WTC11 (cell line): Measurements from ENCODE around the gene CACNA2D4. TPM values are rescaled to one million over a fixed set of nuclear protein-coding genes. Genes with fewer than 3 reads are reported as not detected.

Experiments
- ATAC-seq: fragments of 200-7000 bp; cut with Tn5 transposase; 2 replicates; pipeline ENCODE4 v1.10.0; 2021; ENCODE audit warnings: mild to moderate bottlenecking, moderate library complexity
- CTCF ChIA-PET: fragments of 300-600 bp; sonication (Branson Sonifier 250); formaldehyde crosslinking; loops from one replicate; lab custom pipeline; 2021; ENCODE audit warnings: antibody characterized with exemption; lab: Charles Lee
- POLR2A ChIA-PET: fragments of 350-600 bp; sonication (Branson Sonifier 250); formaldehyde crosslinking; loops from one replicate; lab custom pipeline; 2021; ENCODE audit warnings: antibody characterized with exemption; lab: Charles Lee
- DNase-seq: peaks from one replicate; pipeline ENCODE4 v3.0.0; 2021; ENCODE audit warnings: low spot score
- H3K27ac Mint-ChIP-seq: 2 replicates; pipeline ENCODE4 v1.8.0; 2021; ENCODE audit warnings: mixed read lengths
- H3K27me3 Mint-ChIP-seq: 2 replicates; pipeline ENCODE4 v1.8.0; 2021; ENCODE audit warnings: low read depth, mild to moderate bottlenecking, moderate library complexity, mixed read lengths
- H3K36me3 Mint-ChIP-seq: 2 replicates; pipeline ENCODE4 v1.8.0; 2021; ENCODE audit warnings: mixed read lengths
- H3K4me1 Mint-ChIP-seq: 2 replicates; pipeline ENCODE4 v1.8.0; 2022; ENCODE audit warnings: mixed read lengths
- H3K4me3 Mint-ChIP-seq: 2 replicates; pipeline ENCODE4 v1.8.0; 2021; ENCODE audit warnings: mild to moderate bottlenecking, moderate library complexity, mixed read lengths
- H3K9me3 Mint-ChIP-seq: 2 replicates; pipeline ENCODE4 v1.8.0; 2021; ENCODE audit warnings: mixed read lengths
- ATF6 ChIP-seq: sonication (generic); formaldehyde crosslinking; IDR thresholded peaks from 2 replicates; pipeline ENCODE4 v1.8.1; 2023; ENCODE audit warnings: mild to moderate bottlenecking, missing genetic modification reagents
- HMGXB4 ChIP-seq: sonication (generic); formaldehyde crosslinking; IDR thresholded peaks from 2 replicates; pipeline ENCODE4 v1.8.1; 2023; ENCODE audit warnings: mild to moderate bottlenecking, moderate library complexity, missing genetic modification reagents
- JUN ChIP-seq: sonication (generic); formaldehyde crosslinking; IDR thresholded peaks from 2 replicates; pipeline ENCODE4 v1.8.0; 2023; ENCODE audit warnings: mild to moderate bottlenecking, missing genetic modification reagents
- KAT7 ChIP-seq: sonication (generic); formaldehyde crosslinking; IDR thresholded peaks from 2 replicates; pipeline ENCODE4 v1.8.1; 2023; ENCODE audit warnings: missing genetic modification reagents, mild to moderate bottlenecking, borderline replicate concordance
- MLX ChIP-seq: sonication (generic); formaldehyde crosslinking; IDR thresholded peaks from 2 replicates; pipeline ENCODE4 v1.8.1; 2023; ENCODE audit warnings: mild to moderate bottlenecking, missing genetic modification reagents, moderate library complexity
- NFE2L1 ChIP-seq: sonication (generic); formaldehyde crosslinking; IDR thresholded peaks from 2 replicates; pipeline ENCODE4 v1.8.1; 2023; ENCODE audit warnings: missing genetic modification reagents
- PRDM15 ChIP-seq: sonication (generic); formaldehyde crosslinking; IDR thresholded peaks from 2 replicates; pipeline ENCODE4 v1.8.0; 2022; ENCODE audit warnings: missing genetic modification reagents
- PREB ChIP-seq: sonication (generic); formaldehyde crosslinking; IDR thresholded peaks from 2 replicates; pipeline ENCODE4 v1.8.1; 2022; ENCODE audit warnings: mild to moderate bottlenecking, missing genetic modification reagents, moderate library complexity, borderline replicate concordance
- RELA ChIP-seq: sonication (generic); formaldehyde crosslinking; IDR thresholded peaks from 2 replicates; pipeline ENCODE4 v1.8.1; 2022; ENCODE audit warnings: missing genetic modification reagents, mild to moderate bottlenecking, borderline replicate concordance
- ZNF232 ChIP-seq: sonication (generic); formaldehyde crosslinking; IDR thresholded peaks from 2 replicates; pipeline ENCODE4 v1.8.0; 2022; ENCODE audit warnings: mild to moderate bottlenecking, missing genetic modification reagents
- total RNA-seq: library from RNA; stranded (reverse); gene quantifications from 3 replicates; pipeline ENCODE4 v1.2.3, GENCODE V29; 2021

CACNA2D4 gene
- total RNA-seq, 1 experiment from 2014 or later, result 0.04 TPM

DNA sequence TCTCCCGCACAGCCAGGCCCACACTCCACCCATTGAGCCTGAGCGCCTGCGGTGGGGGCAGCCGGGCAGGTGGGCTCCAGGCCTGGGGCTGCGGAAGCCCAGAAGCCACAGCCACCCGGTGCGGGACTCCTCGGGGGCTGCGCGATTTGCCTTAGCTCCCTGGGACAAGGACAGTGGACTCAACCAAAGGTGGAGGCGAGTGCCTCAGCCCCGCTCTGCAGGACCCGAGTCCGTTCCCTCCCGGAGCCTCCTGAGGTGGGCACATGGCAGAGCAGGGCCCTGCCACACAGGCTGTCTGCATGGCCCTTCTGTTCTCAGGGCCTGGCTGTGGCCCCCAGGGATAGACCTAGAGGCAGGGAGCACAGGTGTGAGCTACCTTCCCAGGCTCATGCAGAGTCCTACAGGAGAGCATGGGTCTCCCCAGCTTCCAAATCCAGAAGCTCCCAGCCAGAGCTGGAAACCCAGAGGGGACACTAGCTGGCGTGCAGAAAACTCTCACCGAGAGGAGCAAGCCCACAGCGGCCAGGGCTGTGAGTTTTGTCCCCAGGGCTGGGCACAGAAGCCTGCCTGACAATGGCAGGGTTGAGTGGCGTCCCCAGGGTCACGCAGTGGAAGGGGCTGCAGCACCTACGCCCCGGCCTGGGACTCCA is 120.3 kb downstream of the CACNA2D4 start:
- H3K36me3 Mint-ChIP-seq, result no peaks in the 10 kb centered on the region
- H3K27ac Mint-ChIP-seq, result no peak overlapping the region
- CTCF ChIA-PET, result interaction anchor here (1.2 to 3.4 kb wide), 5 partner anchors 33 to 236 kb away, joined by 3 to 36 read pairs (median 6); no protein-coding TSS in a partner anchor
- H3K9me3 Mint-ChIP-seq, result no peaks in the 10 kb centered on the region
- POLR2A ChIA-PET, result interaction anchor here (1.7 kb wide), 1 partner anchor 141 kb away, joined by 4 read pairs; no protein-coding TSS in a partner anchor
- DNase-seq, result no peak
- no peak for ATAC-seq
- H3K4me3 Mint-ChIP-seq, result no peak overlapping the region
- H3K27me3 Mint-ChIP-seq, result no peaks in the 10 kb centered on the region; the same call in 1 of the 2 replicates
- TF ChIP-seq KAT7 (CRISPR knock-in tag) (no peak), ATF6 (CRISPR knock-in tag) (no peak), ZNF232 (no peak), JUN (CRISPR knock-in tag) (no peak), NFE2L1 (CRISPR knock-in tag) (no peak), RELA (CRISPR knock-in tag) (no peak), MLX (CRISPR knock-in tag) (no peak)
- peaks cover 17% of the 10 kb centered on the region for H3K4me1 Mint-ChIP-seq

GRCh38 chr12:1797011-1797901 is 121.2 kb downstream of the CACNA2D4 start:
- H3K4me3 Mint-ChIP-seq, result peak overlapping the region; percentile 58
- H3K4me1 Mint-ChIP-seq, result peaks cover 23% of the 10 kb centered on the region
- DNase-seq (peak; percentile 41), ATAC-seq (0 out of 2 replicates have a peak, but pooled peaks have one; percentile 2)
- H3K27me3 Mint-ChIP-seq, result no peaks in the 10 kb centered on the region; the same call in 1 of the 2 replicates
- H3K27ac Mint-ChIP-seq, result no peak overlapping the region
- no peaks in the 10 kb centered on the region for H3K36me3 Mint-ChIP-seq
- POLR2A ChIA-PET, result interaction anchor here (1.7 kb wide), 1 partner anchor 142 kb away, joined by 4 read pairs; no protein-coding TSS in a partner anchor
- no peaks in the 10 kb centered on the region for H3K9me3 Mint-ChIP-seq
- TF ChIP-seq ZNF232, result no peak
- TF ChIP-seq HMGXB4 (CRISPR knock-in tag), result peak; percentile 76
- TF ChIP-seq PRDM15, result 0 out of 2 replicates have a peak, but pooled peaks have one; percentile 3
- TF ChIP-seq KAT7 (CRISPR knock-in tag), result no peak
- TF ChIP-seq PREB (CRISPR knock-in tag), result no peak
- TF ChIP-seq, all 79 proteins: peak for 2
- CTCF ChIA-PET, result interaction anchor here (1.2 to 7.0 kb wide), 5 partner anchors 124 to 237 kb away, joined by 3 to 119 read pairs (median 7); no protein-coding TSS in a partner anchor
